HL-60 (cell line): ENCODE data around the gene FTO.

ENCODE experiments used
- CTCF ChIP-seq: IDR thresholded peaks from one replicate; pipeline ENCODE4 v1.5.1; 2011; ENCODE audit warnings: low read length, control low read depth, inconsistent platforms; ENCODE audit not compliant: insufficient read depth
- POLR2AphosphoS5 ChIP-seq: IDR thresholded peaks from 2 replicates; pipeline ENCODE4 v1.6.1; 2012; ENCODE audit warnings: low read depth
- REST ChIP-seq: IDR thresholded peaks from 2 replicates; pipeline ENCODE4 v1.6.1; 2012; ENCODE audit warnings: low read depth; ENCODE audit not compliant: insufficient replicate concordance

GRCh38 chr16:53914736-53915135 lies 210.8 kb downstream of the FTO start:
- no peak for TF ChIP-seq CTCF
- no peak for TF ChIP-seq POLR2AphosphoS5
- TF ChIP-seq REST = no peak
